ENCODE results near the gene CNIH3. TPM values are rescaled to one million over a fixed set of nuclear protein-coding genes. Genes with fewer than 3 reads are reported as not detected.

CNIH3 gene
- total RNA-seq, 1 donor from 2014 or later, result not detected

- Histone ChIP-seq H3K4me3 (no peak overlapping the region), H3K4me1 (no peaks in the 10 kb centered on the region), H3K36me3 (no peaks in the 10 kb centered on the region), H3K27ac (no peak overlapping the region), H3K27me3 (no peaks in the 10 kb centered on the region), H3K9me3 (no peaks in the 10 kb centered on the region)
- TF ChIP-seq, protein P1, sequence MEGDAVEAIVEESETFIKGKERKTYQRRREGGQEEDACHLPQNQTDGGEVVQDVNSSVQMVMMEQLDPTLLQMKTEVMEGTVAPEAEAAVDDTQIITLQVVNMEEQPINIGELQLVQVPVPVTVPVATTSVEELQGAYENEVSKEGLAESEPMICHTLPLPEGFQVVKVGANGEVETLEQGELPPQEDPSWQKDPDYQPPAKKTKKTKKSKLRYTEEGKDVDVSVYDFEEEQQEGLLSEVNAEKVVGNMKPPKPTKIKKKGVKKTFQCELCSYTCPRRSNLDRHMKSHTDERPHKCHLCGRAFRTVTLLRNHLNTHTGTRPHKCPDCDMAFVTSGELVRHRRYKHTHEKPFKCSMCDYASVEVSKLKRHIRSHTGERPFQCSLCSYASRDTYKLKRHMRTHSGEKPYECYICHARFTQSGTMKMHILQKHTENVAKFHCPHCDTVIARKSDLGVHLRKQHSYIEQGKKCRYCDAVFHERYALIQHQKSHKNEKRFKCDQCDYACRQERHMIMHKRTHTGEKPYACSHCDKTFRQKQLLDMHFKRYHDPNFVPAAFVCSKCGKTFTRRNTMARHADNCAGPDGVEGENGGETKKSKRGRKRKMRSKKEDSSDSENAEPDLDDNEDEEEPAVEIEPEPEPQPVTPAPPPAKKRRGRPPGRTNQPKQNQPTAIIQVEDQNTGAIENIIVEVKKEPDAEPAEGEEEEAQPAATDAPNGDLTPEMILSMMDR (IDR thresholded peaks at IDR 0.05), result no peak
- intact Hi-C loops (cut with DNase I), result no loop called here
- DNase-seq (ENCODE audit: low spot score in 2 of 2), result no peak
These were observed 15.5 kb downstream of the CNIH3 start for GRCh38 chr1:224631462-224632115.

- intact Hi-C loops (cut with DNase I), result no loop called here
- H3K27me3 ChIP-seq, result no peaks in the 10 kb centered on the region
- H3K9me3 ChIP-seq, result no peaks in the 10 kb centered on the region
- no peaks in the 10 kb centered on the region for H3K36me3 ChIP-seq
- no peak overlapping the region for H3K27ac ChIP-seq
- H3K4me3 ChIP-seq, result no peak overlapping the region
- TF ChIP-seq, protein P1 (IDR thresholded peaks at IDR 0.05), result no peak
- no peak for DNase-seq (ENCODE audit: low spot score in 2 of 2)
- no peaks in the 10 kb centered on the region for H3K4me1 ChIP-seq
These were observed 16.3 kb downstream of the CNIH3 start for GRCh38 chr1:224632381-224632871.

- Histone ChIP-seq H3K9me3 (no peaks in the 10 kb centered on the region), H3K27me3 (no peaks in the 10 kb centered on the region), H3K27ac (no peak overlapping the region), H3K4me3 (no peak overlapping the region), H3K4me1 (no peaks in the 10 kb centered on the region), H3K36me3 (no peaks in the 10 kb centered on the region)
- TF ChIP-seq, protein P1 (IDR thresholded peaks at IDR 0.05), result no peak
- no peak for DNase-seq (ENCODE audit: low spot score in 2 of 2)
- intact Hi-C loops (cut with DNase I), result no loop called here
These were observed 16.8 kb downstream of the CNIH3 start for GRCh38 chr1:224632921-224633321.

- H3K4me1 ChIP-seq, result no peaks in the 10 kb centered on the region
- no peaks in the 10 kb centered on the region for H3K36me3 ChIP-seq
- no peaks in the 10 kb centered on the region for H3K27me3 ChIP-seq
- intact Hi-C loops (cut with DNase I), result no loop called here
- DNase-seq (ENCODE audit: low spot score in 2 of 2), result no peak
- H3K9me3 ChIP-seq, result no peaks in the 10 kb centered on the region
- H3K27ac ChIP-seq, result no peak overlapping the region
- TF ChIP-seq, protein P1 (IDR thresholded peaks at IDR 0.05), result no peak
- no peak overlapping the region for H3K4me3 ChIP-seq
These were observed 19.2 kb downstream of the CNIH3 start for GRCh38 chr1:224635356-224635755.

GRCh38 chr1:224637515-224637914, 21.4 kb downstream of the CNIH3 start:
- no peaks in the 10 kb centered on the region for H3K4me1 ChIP-seq
- DNase-seq (ENCODE audit: low spot score in 2 of 2), result no peak
- no peaks in the 10 kb centered on the region for H3K27me3 ChIP-seq
- intact Hi-C loops (cut with DNase I), result no loop called here
- no peaks in the 10 kb centered on the region for H3K36me3 ChIP-seq
- H3K9me3 ChIP-seq, result no peaks in the 10 kb centered on the region
- no peak overlapping the region for H3K27ac ChIP-seq
- TF ChIP-seq, protein P1 (IDR thresholded peaks at IDR 0.05), result no peak
- no peak overlapping the region for H3K4me3 ChIP-seq

Measured in ascending aorta (tissue), 2 donors.